Stimulated activated CD8-positive, alpha-beta memory T cell treated with anti-CD3 and anti-CD28 coated beads, Interleukin-7, amount 100 ng/mL, for 48 hours (primary cell): Measurements from ENCODE around the gene TP53BP2.
"Not testable (repeated sequence)": the region's sequence is repeated elsewhere in the genome, so short reads cannot be mapped to it uniquely, and the experiment has no call there.

Source experiments
- DNase-seq, 2 donors: peaks; one replicate each; pipeline ENCODE4 v3.0.0-alpha.2; 2020; ENCODE audit warnings: low read depth in 1 of 2; ENCODE audit errors: extremely low read depth in 1 of 2

The TP53BP2 gene

DNA sequence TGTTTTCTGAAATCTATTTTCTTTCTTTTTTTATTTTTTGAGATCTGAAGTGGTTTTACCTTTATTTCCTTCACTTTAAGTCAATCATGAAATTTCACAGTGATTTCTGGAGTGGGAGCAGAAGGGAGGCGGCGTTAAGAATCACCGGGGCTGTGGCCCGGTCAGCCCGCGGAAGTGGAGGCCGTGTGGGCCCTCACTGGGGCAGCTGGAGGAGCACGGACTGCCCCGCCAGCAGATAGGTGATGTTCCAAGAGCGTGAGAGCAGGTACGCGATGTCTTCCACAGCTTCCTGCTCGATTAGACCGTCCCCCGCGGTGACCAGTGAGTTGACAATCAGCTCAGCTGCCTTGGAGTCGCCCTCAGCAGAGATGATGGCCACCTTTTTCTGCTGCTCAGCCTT is 10.6 kb upstream of the TP53BP2 start:
- no peak for DNase-seq

DNA sequence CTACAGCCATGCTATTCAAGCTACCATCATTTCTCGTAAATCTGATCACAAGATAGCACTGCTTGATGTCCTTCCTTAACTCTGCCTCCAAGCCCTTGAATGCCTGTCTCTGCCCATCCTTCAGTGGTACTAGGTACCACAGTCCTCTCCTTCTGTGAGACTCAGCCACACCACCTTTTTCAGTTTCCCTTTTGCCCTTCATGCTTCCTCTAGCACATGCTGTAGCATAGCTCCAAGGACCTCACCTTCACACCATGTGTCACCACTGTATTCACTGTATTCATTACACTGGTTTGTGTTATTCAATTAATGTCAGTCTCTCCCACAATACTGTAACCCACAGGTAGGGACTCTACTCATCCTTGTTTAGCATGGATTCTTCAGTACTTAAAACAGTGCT is 8.0 kb upstream of the TP53BP2 start:
- no peak for DNase-seq

DNA sequence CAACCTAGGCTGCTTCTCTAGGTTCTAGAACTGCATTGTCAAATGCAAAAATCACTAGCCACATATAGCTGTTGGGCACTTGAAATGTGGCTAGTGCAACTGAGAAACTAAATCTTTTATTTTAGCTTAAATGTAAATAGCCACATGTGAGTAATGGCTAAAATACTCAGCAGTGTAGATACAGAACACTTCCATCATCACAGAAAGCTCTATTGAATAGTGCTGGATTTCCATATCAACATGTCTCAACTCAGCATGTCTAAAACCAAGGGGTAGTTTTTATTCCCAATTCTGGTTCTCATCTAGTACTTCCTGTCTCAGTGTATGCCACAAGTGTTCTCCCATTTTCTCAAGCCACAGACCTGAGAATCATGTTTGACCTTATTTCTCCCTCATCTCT is 7.5 kb upstream of the TP53BP2 start:
- DNase-seq: no peak

DNA sequence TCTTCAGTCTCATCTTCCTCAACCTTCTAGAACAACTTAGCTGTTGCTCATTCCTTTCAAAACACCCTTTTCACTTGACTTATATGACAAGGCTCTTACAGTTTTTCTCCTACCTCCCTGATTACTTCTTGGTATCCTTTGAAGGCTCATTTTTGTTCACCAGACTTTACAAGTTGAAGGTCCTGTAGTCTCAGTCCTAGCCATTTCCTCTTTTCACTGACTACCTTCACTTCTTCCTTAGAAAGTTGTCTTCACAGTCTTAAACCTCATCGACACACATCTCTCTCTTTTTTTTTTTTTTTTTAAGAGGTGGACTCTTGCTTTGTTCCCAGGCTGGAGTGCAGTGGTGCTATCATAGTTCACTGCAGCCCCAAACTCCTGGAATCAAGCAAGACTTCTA is 6.6 kb upstream of the TP53BP2 start:
- DNase-seq: no peak

DNA sequence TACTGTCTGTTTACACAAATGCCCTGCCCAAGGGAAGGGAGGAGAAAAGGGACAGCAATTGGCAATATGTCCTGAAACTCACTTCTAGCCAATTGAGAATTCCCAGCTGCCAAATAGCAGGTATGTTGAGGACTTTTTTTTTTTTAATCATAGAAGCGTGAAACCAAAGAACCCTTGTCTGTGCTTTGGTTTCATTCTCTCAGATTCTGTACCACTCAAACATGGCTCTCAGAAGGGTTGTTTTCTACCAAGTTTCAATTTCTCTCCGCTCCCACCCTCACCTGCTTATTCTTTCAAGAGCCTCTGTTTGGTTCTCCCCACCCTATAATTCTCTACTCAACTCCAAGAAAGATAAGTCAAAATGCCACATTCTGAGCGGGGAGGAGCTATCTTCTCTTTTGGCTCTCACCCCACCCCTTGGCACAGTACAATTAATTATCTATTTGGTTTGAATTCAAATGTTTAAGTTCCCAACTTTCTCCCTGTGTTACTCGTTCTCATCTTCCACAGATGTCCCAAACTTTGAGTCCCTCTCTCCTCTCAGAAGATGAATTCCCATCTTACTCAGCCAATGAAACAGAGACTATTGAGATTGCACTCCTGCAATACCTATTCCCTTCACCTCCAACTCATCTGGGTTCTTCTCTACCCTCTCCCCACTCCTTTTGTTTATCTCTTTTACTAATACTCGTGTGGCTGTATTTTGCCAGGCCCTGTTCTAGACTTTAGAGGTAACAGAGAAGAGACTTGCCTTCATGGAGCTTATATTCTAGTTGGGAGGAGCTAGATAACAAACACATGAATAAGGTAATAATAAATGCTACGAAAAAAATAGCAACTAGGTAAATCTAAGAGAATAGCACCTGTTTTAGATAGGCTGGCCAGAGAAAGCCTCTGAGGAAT is 3.9 kb upstream of the TP53BP2 start:
- no peak for DNase-seq

DNA sequence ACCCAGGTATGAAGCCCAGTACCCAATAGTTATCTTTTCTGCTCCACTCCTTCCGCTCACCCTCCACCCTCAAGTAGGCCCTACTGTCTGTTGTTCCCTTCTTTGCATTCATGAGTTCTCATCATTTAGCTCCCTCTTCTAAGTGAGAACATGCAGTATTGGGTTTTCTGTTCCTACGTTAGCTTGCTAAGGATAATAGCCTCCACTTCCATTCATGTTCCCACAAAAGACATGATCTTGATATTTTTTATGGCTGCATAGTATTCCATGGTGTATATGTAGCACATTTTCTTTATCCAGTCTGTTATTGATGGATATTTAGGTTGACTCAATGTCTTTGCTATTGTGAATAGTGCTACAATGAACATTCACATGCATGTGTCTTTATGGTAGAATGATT is 2.8 kb upstream of the TP53BP2 start:
- no peak for DNase-seq

DNA sequence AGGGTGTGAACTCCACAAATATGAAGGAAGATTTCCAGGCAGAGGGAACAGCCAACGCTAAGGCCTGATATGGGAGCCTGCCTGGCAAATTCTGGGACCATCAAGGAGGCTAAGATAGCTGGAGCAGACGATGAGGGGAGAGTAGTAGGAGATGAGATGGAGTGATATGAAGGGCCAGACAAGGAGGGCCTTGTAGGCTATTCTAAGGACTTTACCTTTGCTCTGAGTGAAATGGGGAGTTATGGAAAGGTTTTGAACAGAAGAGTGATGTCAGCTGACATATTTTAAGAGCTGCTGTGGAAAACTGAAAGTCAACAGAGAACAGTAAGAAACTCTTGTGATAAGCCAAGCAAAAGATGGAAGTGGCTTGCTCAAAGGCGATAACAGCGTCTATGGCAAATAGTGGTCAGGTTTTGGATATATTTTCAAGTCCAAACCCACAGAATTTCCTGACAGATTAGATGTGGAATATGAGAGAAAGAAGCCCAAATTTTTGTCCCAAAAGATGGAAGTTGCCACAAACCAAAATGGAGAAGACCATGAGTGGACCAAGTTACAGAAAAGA is 2.1 kb upstream of the TP53BP2 start:
- DNase-seq: no peak

DNA sequence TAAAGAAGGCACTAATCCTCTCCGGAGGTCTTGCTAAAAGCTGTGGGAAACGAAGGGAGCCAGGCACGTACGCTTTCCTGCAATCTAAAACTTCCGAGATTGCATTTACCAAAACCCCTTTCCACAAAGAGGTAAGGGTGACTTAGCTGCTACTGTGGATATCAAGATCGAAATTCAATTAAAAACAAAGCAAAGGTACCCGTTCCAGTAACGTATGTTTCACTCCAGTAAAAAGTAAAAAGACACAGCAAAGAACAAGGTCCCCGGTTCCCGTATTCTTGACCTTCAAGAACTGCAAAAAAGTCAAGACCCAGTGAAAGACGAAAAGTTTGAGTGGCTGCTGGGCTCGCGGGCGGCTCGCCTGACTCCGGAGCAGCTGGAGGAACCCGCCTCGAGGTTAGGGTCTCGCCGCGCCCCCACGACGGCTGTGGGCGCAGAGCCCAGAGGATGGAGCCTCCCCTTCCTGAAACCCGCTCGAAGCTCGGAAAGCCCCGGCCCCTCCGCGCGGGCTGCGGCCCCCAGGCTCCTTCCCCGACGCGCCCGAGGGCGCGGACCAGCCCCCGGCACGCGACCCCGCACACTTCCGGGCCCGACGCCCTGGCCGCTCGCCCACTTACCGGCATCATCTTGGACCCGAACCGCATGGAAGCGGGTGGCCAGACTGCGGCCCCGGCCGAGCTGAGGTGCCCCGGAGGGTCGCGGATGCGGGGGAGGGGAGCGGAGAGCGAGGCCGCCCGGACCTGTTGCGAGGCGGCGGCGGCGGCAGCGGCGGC is 524 bp downstream of the TP53BP2 start:
- peak; percentile 17 to 21 for DNase-seq

DNA sequence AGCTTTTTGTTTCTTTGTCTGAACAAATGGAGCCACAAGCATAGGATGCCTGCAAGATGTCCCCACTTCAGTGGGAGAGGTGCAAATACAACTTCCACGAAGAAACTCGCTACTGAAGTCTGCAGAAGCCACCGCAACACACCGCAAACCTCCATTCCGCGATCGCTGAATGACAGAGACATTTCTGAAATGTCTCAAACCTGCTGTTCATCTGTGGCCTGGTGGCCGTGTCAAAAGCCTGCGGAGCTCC is 1.0 kb downstream of the TP53BP2 start:
- DNase-seq: peak; percentile 32 to 66

DNA sequence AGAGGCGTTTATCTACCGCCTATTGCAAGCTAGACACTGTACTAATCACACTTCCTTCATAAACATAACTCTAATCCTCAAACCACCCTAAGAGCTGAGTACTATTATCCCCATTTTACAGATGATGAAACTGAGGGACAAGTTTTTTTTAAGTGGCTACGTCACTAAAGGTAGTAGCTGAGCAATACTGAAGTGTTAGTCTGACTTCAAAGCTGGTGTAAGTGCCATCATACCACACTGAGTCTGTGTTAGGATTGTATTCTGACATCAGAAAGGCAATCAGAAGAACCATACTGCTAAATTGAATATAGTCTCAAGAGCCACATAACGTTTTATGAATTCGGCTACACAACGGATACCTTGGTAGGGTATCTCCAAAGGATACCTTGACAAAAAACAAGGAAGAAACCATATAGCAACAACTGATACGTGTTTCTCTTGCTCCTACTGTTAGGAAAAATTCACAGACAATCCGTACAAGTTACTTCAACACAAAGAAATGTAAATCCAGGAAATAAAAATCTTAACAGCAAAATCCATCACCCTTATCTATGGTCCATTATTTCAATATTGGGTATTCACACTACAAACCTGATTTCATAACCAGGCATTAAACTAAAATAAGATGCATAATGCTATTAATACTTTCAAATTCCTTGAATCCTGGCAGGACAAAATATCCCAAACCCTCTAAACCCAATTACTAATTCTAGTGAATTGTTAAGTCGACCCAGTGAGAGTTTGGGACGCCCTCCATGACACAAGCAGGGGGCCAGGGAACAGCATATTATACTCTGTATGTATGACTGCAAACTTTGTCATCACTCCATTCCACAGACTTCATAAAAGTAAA is 1.6 kb downstream of the TP53BP2 start:
- no peak for DNase-seq

DNA sequence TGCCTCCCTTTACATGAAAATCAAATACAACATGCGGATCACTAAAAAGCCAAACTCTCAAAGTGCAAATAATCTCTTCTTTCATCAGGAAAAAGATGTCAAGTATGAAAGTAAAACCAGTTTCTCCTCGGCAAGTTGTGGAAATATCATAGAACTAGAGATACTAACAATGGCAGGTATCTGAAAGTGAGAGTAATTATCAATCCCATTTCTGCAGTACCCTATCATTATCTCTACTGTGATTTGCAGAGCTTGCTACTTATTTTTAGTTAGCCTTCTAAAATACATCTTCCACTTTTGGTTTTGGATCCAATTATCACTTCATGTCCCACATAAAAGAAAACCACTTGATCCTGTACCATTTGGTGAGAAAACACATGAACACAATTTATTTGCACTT is 3.0 kb downstream of the TP53BP2 start:
- no peak for DNase-seq

DNA sequence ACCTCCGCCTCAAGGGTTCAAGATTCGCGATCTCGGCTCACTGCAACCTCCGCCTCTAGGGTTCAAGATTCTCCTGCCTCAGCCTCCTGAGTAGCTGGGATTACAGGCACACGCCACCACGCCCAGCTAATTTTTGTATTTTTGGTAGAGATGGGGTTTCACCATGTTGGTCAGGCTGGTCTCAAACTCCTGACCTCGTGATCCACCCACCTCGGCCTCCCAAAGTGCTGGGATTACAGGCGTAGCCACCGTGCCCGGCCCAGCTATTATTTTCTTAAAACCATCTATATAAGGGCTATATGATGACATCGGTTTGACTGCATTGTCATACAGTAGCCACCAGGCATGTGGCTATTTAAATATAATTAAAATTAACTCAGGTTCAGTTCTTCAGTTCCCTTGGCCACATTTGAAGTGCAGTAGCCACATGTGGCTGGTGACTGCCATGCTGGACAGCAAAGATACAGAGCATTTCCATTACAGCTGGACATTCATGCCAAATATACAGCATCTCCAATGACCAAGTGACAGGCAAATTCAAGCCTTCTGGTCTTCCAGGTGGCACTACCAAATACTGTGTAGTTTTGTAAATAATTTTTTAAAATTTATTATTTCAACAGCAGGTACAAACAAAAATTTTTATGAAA is 3.6 kb downstream of the TP53BP2 start:
- DNase-seq: not testable (repeated sequence)

DNA sequence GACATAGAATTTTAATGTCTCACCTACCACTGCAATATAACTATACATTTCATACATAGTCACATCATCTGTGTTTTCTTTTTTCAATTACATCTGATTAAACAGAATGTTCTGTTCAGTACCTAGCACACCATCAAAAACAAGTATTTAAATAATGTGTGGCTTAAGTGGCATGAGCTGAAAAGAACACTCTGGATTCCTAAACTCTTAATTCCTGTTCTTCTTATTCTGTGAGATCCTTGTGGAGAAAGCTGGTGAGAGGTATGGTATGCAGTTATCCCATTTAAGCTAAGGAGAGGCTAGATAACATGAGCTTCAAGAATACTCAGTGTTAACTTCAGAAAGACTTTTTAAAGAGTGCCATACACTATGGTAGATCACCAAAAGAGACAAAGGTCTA is 5.5 kb downstream of the TP53BP2 start:
- DNase-seq: no peak

DNA sequence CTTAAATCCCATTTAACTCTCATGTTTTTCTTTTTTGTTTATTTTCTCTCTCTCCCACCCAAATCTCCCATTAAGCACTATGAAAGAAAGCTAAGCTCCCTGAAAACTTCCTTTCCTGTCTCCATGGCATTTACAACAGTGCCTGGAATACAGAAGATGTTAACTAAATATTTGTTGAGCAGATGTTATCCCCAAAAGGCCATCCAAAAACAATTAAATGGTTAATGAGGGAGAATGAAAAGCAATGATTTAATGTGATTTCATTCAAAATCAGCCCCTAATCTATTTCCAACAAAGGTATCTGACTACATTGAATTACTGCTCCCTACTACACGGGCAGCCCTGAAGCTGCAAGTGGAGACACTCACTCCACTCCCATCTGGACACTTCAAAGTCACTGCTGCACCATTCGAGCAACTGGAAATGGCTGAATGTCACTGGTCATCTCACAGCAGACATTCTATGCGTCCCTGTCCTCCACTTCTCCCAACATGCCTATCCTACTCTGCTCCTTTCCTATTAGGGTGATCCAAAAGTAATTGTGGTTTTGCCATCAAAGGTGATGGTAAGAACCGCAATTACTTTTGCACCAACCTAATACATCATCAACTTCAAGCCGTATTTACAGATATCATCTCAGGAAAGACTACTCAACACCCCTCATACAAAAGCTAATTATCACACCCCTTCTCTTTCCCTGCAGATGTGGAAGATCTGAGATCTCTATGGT is 7.5 kb downstream of the TP53BP2 start:
- no peak for DNase-seq

DNA sequence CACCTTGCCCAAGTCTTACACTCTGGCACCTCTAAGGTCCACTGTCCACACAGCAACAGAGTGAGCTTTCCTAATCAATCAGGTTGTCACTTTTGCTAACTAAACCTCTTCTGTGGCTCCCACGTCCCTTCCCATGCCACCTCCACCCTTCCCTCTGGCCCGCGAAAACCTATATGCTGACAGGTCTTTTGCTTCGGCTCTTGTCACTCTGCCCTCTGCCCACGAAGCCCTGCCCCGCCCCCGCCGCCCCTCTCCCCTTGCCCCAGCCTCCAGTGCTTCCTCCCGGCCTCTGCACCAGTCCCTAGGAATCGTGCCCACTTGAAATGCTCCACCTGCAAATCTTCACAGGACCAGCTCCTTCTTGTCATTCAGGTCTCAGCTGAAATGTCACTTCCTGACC is 8.1 kb downstream of the TP53BP2 start:
- DNase-seq: no peak

DNA sequence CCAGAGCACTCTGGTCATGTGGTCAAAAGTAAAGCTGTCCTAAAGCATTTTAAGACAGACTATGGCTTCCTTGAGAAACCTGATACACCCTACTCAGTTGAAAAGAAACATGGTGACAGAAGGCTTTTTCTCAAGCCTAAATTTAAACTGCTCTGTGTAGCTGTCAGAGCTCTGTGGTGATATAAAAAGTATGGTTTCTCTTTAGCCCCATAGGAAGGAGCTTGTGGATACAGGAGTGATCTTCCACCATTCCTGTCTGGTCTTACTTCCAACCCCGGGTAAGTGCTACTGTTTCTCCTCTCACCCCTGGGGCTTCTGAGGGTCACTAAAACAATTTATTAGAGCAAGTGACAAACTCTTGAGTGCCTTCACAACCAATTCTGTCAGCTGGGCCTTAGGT is 8.5 kb downstream of the TP53BP2 start:
- DNase-seq: no peak

DNA sequence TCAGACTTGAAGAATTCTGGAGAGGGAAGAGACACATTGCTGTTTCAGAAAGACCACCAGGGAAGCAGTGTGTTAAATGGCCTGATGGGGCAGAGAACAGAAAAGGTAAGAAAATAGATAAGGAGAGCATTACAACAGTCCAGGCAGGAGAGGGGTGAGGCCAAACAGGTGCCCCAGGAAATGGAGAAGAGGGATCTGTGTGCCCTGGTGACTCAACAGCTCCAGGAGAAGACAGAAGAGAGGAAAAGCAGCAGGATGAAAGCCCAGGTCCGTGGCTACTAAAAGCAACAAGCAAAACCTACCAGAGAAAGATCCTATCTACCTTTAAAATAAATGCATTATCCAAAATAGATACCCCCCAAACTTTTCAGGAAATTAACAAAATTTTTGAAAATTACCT is 9.2 kb downstream of the TP53BP2 start:
- DNase-seq: no peak

DNA sequence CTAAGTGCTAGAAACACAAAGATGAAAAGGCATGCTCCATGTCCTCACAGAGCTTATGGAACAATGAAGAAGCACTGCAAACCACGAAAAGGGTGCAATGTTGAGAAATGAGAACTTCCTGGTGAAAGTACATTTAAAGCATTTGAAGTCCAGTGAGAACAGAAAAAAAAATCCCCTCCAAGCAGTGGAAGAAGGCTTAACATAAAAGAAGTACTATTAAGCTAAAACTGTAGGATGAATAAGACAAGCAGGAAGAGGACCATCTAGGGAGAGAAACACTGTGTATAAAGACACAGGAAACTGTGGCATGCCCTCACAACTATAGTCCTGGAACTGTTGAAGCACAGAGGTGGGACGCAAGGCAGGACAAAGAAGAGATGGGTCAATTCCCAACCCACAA is 10.0 kb downstream of the TP53BP2 start:
- no peak for DNase-seq

DNA sequence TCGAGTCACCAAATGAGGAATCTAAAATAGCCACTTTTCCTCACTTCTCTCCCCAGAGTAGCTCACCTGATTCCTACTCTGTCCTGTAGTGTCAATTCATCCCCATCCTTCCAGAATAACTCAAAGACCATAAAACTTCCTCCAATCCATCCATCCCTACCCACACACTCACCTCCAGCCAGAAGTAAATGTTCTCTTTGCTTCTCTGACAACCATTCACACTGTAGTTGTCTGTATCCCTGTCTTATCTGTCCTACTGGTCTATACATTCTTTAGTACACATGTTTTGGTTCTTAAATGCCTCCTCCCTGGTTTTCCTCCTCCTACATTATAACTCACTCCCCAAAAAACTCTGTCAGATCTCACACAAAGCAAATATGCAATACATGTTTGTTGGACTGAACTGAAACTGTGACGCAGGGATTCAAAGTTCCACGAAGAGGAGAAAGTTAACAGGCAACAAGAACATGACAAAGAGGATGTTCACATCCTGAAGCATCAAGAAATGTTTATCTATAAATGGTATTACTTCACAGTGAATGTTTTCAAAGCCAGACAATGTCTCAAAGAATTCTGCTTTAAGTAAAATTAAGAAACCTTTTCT is 11.0 kb downstream of the TP53BP2 start:
- DNase-seq: no peak

DNA sequence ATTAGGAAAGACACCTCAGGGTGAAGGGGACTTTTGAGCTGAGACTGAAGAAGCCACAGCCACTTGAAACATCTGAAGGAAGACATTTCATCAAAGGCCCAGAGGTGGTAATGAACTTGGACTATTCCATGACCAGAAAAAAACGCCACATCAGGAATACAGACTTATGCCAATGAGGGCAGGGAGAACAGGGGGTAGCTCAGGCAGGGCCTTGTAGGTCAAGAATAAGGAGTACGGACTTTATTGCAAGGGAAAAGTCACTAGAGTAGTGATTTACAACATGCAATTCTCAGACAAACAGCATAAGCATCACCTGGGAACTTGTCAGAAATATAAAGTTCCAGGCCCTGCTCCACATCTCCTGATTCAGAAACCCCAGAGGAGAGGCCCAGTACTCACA is 11.8 kb downstream of the TP53BP2 start:
- DNase-seq: no peak
